ENCODE measurements around the gene ITPRID2.

- TF ChIP-seq CTCF (IDR thresholded peaks at IDR 0.05) (no peak), POLR2A (IDR thresholded peaks at IDR 0.05) (no peak)
Measured at GRCh38 chr2:181890271-181890670, 1.3 kb upstream of the ITPRID2 start.
